ENCODE data around the gene FOXP4. TPM values are rescaled to one million over a fixed set of nuclear protein-coding genes. Genes with fewer than 3 reads are reported as not detected.
A peak's percentile ranks its signal among the peaks of the same experiment; 100 is the strongest.

Gene FOXP4
- total and polyA plus RNA-seq, 2 of the 13 experiments (the other 11 are each of a cell fraction or from before 2014, with no cell fraction given), result 11.0 to 12.4 TPM

GRCh38 chr6:41519745-41520699, 26.2 kb upstream of the FOXP4 start (continued):
- peak; percentile 99 for TF ChIP-seq PHF21A (CRISPR knock-in tag; IDR thresholded peaks at IDR 0.05)
- TF ChIP-seq GMEB1 (CRISPR knock-in tag; IDR thresholded peaks at IDR 0.05; ENCODE audit: borderline replicate concordance), result peak; percentile 54; the same call in 1 of the 2 replicates
- TF ChIP-seq MYC (CRISPR knock-in tag; IDR thresholded peaks at IDR 0.05; ENCODE audit: borderline replicate concordance), result peak; percentile 78
- TF ChIP-seq HNF4A (CRISPR knock-in tag; IDR thresholded peaks at IDR 0.05), result peak; percentile 96
- no peak for TF ChIP-seq POGK (CRISPR knock-in tag; conservative IDR thresholded peaks at IDR 0.05)
- TF ChIP-seq, protein P1, sequence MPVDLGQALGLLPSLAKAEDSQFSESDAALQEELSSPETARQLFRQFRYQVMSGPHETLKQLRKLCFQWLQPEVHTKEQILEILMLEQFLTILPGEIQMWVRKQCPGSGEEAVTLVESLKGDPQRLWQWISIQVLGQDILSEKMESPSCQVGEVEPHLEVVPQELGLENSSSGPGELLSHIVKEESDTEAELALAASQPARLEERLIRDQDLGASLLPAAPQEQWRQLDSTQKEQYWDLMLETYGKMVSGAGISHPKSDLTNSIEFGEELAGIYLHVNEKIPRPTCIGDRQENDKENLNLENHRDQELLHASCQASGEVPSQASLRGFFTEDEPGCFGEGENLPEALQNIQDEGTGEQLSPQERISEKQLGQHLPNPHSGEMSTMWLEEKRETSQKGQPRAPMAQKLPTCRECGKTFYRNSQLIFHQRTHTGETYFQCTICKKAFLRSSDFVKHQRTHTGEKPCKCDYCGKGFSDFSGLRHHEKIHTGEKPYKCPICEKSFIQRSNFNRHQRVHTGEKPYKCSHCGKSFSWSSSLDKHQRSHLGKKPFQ (CRISPR knock-in tag; IDR thresholded peaks at IDR 0.05; ENCODE audit: insufficient replicate concordance), result no peak
- peak; percentile 95 for TF ChIP-seq PITX1 (CRISPR knock-in tag; IDR thresholded peaks at IDR 0.05)
- no peak for TF ChIP-seq ZNF775 (CRISPR knock-in tag; IDR thresholded peaks at IDR 0.05; ENCODE audit: borderline replicate concordance)
- TF ChIP-seq MAZ (IDR thresholded peaks at IDR 0.05; ENCODE audit: borderline replicate concordance, low read depth, low read length), result peak; percentile 97
- peak; percentile 82; the same call in 1 of the 2 replicates for TF ChIP-seq MAZ (CRISPR knock-in tag; IDR thresholded peaks at IDR 0.05; ENCODE audit: low read depth)
- no peak for TF ChIP-seq FUBP1 (CRISPR knock-in tag; IDR thresholded peaks at IDR 0.05; ENCODE audit: borderline replicate concordance)
- TF ChIP-seq ZSCAN12 (CRISPR knock-in tag; IDR thresholded peaks at IDR 0.05), result 0 out of 2 replicates have a peak, but pooled peaks have one; percentile 46
- TF ChIP-seq ETV5 (CRISPR knock-in tag; IDR thresholded peaks at IDR 0.05; ENCODE audit: borderline replicate concordance), result peak; percentile 77; the same call in 1 of the 2 replicates
- TF ChIP-seq, protein P2, sequence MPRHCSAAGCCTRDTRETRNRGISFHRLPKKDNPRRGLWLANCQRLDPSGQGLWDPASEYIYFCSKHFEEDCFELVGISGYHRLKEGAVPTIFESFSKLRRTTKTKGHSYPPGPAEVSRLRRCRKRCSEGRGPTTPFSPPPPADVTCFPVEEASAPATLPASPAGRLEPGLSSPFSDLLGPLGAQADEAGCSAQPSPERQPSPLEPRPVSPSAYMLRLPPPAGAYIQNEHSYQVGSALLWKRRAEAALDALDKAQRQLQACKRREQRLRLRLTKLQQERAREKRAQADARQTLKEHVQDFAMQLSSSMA (CRISPR knock-in tag; IDR thresholded peaks at IDR 0.05), result no peak; the same call in 1 of the 2 replicates
- TF ChIP-seq ZNF30 (CRISPR knock-in tag; IDR thresholded peaks at IDR 0.05), result peak; percentile 71; the same call in 1 of the 2 replicates
- peak; percentile 92 for TF ChIP-seq NCOA2 (CRISPR knock-in tag; IDR thresholded peaks at IDR 0.05)
- TF ChIP-seq POGZ (CRISPR knock-in tag; IDR thresholded peaks at IDR 0.05), result peak; percentile 79
- peak; percentile 48; the same call in 1 of the 2 replicates for TF ChIP-seq ARNTL (CRISPR knock-in tag; IDR thresholded peaks at IDR 0.05)

Measured in HepG2 (cell line).